ENCODE measurements around the gene PLVAP.

PLVAP gene

GRCh38 chr19:17309198-17309964 is 67.8 kb downstream of the PLVAP start, which contains the start of gene DDA1:
Gene DDA1 (plus strand): TSS chr19:17309563. CDS start chr19:17309655, 92 bp downstream.
- H3K9ac ChIP-seq (ENCODE audit: low read length): peak within 1 kb of the TSS; percentile 97
- H3K27me3 ChIP-seq (ENCODE audit: low read length): no peaks in the 10 kb centered on the region
- H3K9me2 ChIP-seq (replicated peaks; ENCODE audit: insufficient read depth, low read length): no peaks in the 10 kb centered on the region
- no peak for TF ChIP-seq EZH2phosphoT487 (conservative IDR thresholded peaks at IDR 0.05; ENCODE audit: low read length)
- no peak for TF ChIP-seq CTCF (IDR thresholded peaks at IDR 0.05; ENCODE audit: insufficient read depth, low read length, poor library complexity, severe bottlenecking)
- H3K79me2 ChIP-seq (ENCODE audit: insufficient read depth, low read length): peaks cover 42% of the 10 kb centered on the region
- H3F3A ChIP-seq (ENCODE audit: insufficient read depth): peaks cover 8% of the 10 kb centered on the region; the same call in 1 of the 2 replicates
- peak within 1 kb of the TSS; percentile 99 for H3K4me3 ChIP-seq (ENCODE audit: insufficient read depth, low read length, poor library complexity, severe bottlenecking)
- no peaks in the 10 kb centered on the region for H3K9me3 ChIP-seq (ENCODE audit: insufficient read depth, low read length)
- no peaks in the 10 kb centered on the region for H4K20me1 ChIP-seq (ENCODE audit: low read depth, low read length)
- peak within 1 kb of the TSS; percentile 86 for H3K4me2 ChIP-seq (ENCODE audit: low read depth, low read length, poor library complexity, severe bottlenecking)
- H3K36me3 ChIP-seq (ENCODE audit: low read length): no peaks in the 10 kb centered on the region
- peak within 1 kb of the TSS; percentile 48 for H3K27ac ChIP-seq (ENCODE audit: low read depth, low read length)
- no peak within 1 kb of the TSS for H2AFZ ChIP-seq (ENCODE audit: low read depth, low read length, severe bottlenecking)

- no peaks in the 10 kb centered on the region for H3K36me3 ChIP-seq (ENCODE audit: low read length)
- H3K4me2 ChIP-seq (ENCODE audit: low read depth, low read length, poor library complexity, severe bottlenecking): no peak overlapping the region
- H3K27me3 ChIP-seq (ENCODE audit: low read length): no peaks in the 10 kb centered on the region
- peaks cover 42% of the 10 kb centered on the region for H3K79me2 ChIP-seq (ENCODE audit: insufficient read depth, low read length)
- H4K20me1 ChIP-seq (ENCODE audit: low read depth, low read length): no peaks in the 10 kb centered on the region
- no peak overlapping the region for H3K4me3 ChIP-seq (ENCODE audit: insufficient read depth, low read length, poor library complexity, severe bottlenecking)
- no peak overlapping the region for H2AFZ ChIP-seq (ENCODE audit: low read depth, low read length, severe bottlenecking)
- H3K9ac ChIP-seq (ENCODE audit: low read length): no peak overlapping the region
- no peaks in the 10 kb centered on the region for H3K9me3 ChIP-seq (ENCODE audit: insufficient read depth, low read length)
- H3F3A ChIP-seq (ENCODE audit: insufficient read depth): peaks cover 16% of the 10 kb centered on the region
- TF ChIP-seq CTCF (IDR thresholded peaks at IDR 0.05; ENCODE audit: insufficient read depth, low read length, poor library complexity, severe bottlenecking): no peak
- no peak for TF ChIP-seq EZH2phosphoT487 (conservative IDR thresholded peaks at IDR 0.05; ENCODE audit: low read length)
- H3K9me2 ChIP-seq (replicated peaks; ENCODE audit: insufficient read depth, low read length): no peaks in the 10 kb centered on the region
- H3K27ac ChIP-seq (ENCODE audit: low read depth, low read length): no peak overlapping the region
Observed at GRCh38 chr19:17307876-17308377, 69.2 kb downstream of the PLVAP start.

GRCh38 chr19:17306285-17306714 is 70.8 kb downstream of the PLVAP start:
- H3K9me3 ChIP-seq (ENCODE audit: insufficient read depth, low read length): no peaks in the 10 kb centered on the region
- no peaks in the 10 kb centered on the region for H3K36me3 ChIP-seq (ENCODE audit: low read length)
- H3K4me2 ChIP-seq (ENCODE audit: low read depth, low read length, poor library complexity, severe bottlenecking): peak overlapping the region; percentile 100
- H3K4me3 ChIP-seq (ENCODE audit: insufficient read depth, low read length, poor library complexity, severe bottlenecking): peak overlapping the region; percentile 91
- H3F3A ChIP-seq (ENCODE audit: insufficient read depth): peaks cover 25% of the 10 kb centered on the region
- H2AFZ ChIP-seq (ENCODE audit: low read depth, low read length, severe bottlenecking): peak overlapping the region; percentile 57
- peak overlapping the region; percentile 87 for H3K9ac ChIP-seq (ENCODE audit: low read length)
- no peaks in the 10 kb centered on the region for H3K9me2 ChIP-seq (replicated peaks; ENCODE audit: insufficient read depth, low read length)
- TF ChIP-seq EZH2phosphoT487 (conservative IDR thresholded peaks at IDR 0.05; ENCODE audit: low read length): no peak
- no peak for TF ChIP-seq CTCF (IDR thresholded peaks at IDR 0.05; ENCODE audit: insufficient read depth, low read length, poor library complexity, severe bottlenecking)
- peaks cover 27% of the 10 kb centered on the region for H3K79me2 ChIP-seq (ENCODE audit: insufficient read depth, low read length)
- H3K27me3 ChIP-seq (ENCODE audit: low read length): no peaks in the 10 kb centered on the region
- H3K27ac ChIP-seq (ENCODE audit: low read depth, low read length): peak overlapping the region; percentile 87
- no peaks in the 10 kb centered on the region for H4K20me1 ChIP-seq (ENCODE audit: low read depth, low read length)
